Prostate gland (tissue), 2 donors: Measurements from ENCODE around the gene ALDH3B1.

Experiments used
- CTCF ChIP-seq, 4 experiments: fragments of 200-600 bp in 2 of 4; fragments of 450-650 bp in 2 of 4; sonication (generic) in 2 of 4; IDR thresholded peaks; 1 replicate in 3 of 4; 2 replicates in 1 of 4; pipeline ENCODE4 v1.5.1; 2016 to 2019; ENCODE audit warnings: antibody characterized with exemption in 4 of 4, mild to moderate bottlenecking in 2 of 4, moderate library complexity in 2 of 4
- POLR2A ChIP-seq: fragments of 450-650 bp; IDR thresholded peaks from one replicate; pipeline ENCODE4 v1.6.1; 2016; ENCODE audit warnings: antibody characterized with exemption, mild to moderate bottlenecking
- POLR2AphosphoS5 ChIP-seq: sonication (generic); formaldehyde crosslinking; IDR thresholded peaks from one replicate; pipeline ENCODE4 v1.6.1; 2017; ENCODE audit warnings: antibody characterized with exemption

GRCh38 chr11:68077617-68078582 is 67.8 kb downstream of the ALDH3B1 start:
- no peak for TF ChIP-seq CTCF (IDR thresholded peaks at IDR 0.05)
- TF ChIP-seq POLR2AphosphoS5, result no peak
- no peak for TF ChIP-seq POLR2A
